Stomach (tissue), 4 donors: ENCODE measurements around the gene FMN1.

Experiments used
- EP300 ChIP-seq: sonication (generic); formaldehyde crosslinking; IDR thresholded peaks from one replicate; pipeline ENCODE4 v1.6.1; 2017; ENCODE audit warnings: antibody characterized with exemption
- POLR2A ChIP-seq, 4 donors: fragments of 450-650 bp; IDR thresholded peaks; one replicate each; pipeline ENCODE4 v1.6.1; 2016; ENCODE audit warnings: antibody characterized with exemption in 4 of 4, control low read depth in 2 of 4, mild to moderate bottlenecking in 1 of 4, moderate library complexity in 1 of 4
- POLR2AphosphoS5 ChIP-seq, 3 donors: sonication (generic); formaldehyde crosslinking; IDR thresholded peaks; one replicate each; pipeline ENCODE4 v1.6.1; 2016; ENCODE audit warnings: antibody characterized with exemption in 3 of 3
- TF ChIP-seq, protein P1 (sequence below), 7 experiments: fragments of 450-650 bp in 4 of 7; fragments of 200-600 bp in 3 of 7; sonication (generic) in 3 of 7; IDR thresholded peaks; one replicate each; pipeline ENCODE4 v1.5.1; 2016 to 2019; ENCODE audit warnings: antibody characterized with exemption in 7 of 7, control low read depth in 2 of 7, mild to moderate bottlenecking in 1 of 7

- TF ChIP-seq POLR2A (IDR thresholded peaks at IDR 0.05) (no peak), EP300 (no peak), POLR2AphosphoS5 (IDR thresholded peaks at IDR 0.05) (no peak)
- TF ChIP-seq, protein P1, sequence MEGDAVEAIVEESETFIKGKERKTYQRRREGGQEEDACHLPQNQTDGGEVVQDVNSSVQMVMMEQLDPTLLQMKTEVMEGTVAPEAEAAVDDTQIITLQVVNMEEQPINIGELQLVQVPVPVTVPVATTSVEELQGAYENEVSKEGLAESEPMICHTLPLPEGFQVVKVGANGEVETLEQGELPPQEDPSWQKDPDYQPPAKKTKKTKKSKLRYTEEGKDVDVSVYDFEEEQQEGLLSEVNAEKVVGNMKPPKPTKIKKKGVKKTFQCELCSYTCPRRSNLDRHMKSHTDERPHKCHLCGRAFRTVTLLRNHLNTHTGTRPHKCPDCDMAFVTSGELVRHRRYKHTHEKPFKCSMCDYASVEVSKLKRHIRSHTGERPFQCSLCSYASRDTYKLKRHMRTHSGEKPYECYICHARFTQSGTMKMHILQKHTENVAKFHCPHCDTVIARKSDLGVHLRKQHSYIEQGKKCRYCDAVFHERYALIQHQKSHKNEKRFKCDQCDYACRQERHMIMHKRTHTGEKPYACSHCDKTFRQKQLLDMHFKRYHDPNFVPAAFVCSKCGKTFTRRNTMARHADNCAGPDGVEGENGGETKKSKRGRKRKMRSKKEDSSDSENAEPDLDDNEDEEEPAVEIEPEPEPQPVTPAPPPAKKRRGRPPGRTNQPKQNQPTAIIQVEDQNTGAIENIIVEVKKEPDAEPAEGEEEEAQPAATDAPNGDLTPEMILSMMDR (IDR thresholded peaks at IDR 0.05), result no peak
These were observed 344.5 kb downstream of the FMN1 start for GRCh38 chr15:32849769-32850668.
